Stimulated activated naive CD4-positive, alpha-beta T cell (primary cell): ENCODE results near the gene MYBPH.

Source experiments
- DNase-seq, 6 experiments: peaks; one replicate each; lab custom pipeline; 2025; lab: John Stamatoyannopoulos, UW

Gene MYBPH

GRCh38 chr1:203166192-203166940 lies 9.3 kb downstream of the MYBPH start:
- DNase-seq: no peak

GRCh38 chr1:203165800-203166161 lies 9.8 kb downstream of the MYBPH start:
- no peak for DNase-seq

GRCh38 chr1:203165101-203165799 lies 10.4 kb downstream of the MYBPH start:
- DNase-seq: no peak

GRCh38 chr1:203163891-203164635 lies 11.6 kb downstream of the MYBPH start:
- DNase-seq: no peak

- DNase-seq: no peak
Measured at GRCh38 chr1:203162403-203162802, 13.2 kb downstream of the MYBPH start.

GRCh38 chr1:203161703-203162102 lies 13.9 kb downstream of the MYBPH start:
- DNase-seq: no peak

GRCh38 chr1:203161175-203161574 lies 14.5 kb downstream of the MYBPH start:
- no peak for DNase-seq

- DNase-seq: no peak
Measured at GRCh38 chr1:203159844-203160243, 15.8 kb downstream of the MYBPH start.

GRCh38 chr1:203158960-203159665 lies 16.5 kb downstream of the MYBPH start:
- DNase-seq: no peak

DNA sequence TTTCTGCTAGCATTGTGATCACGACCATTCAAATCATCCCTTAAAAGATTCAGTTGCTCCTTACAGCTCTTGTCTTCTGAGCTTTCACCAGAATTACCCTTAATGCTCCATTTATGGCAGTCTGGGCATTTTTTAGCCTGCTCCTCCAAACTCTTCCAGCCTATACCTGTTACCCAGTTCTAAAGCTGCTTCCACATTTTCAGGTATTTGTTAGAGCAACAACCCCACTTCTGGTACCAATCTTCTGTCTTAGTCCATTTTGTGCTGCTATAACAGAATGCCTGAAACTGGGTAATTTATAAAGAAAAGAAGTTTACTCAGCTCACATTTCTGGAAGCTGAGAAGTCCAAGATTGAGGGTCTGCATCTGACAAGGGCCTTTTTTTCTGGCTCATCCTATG lies 17.2 kb downstream of the MYBPH start:
- DNase-seq: no peak

DNA sequence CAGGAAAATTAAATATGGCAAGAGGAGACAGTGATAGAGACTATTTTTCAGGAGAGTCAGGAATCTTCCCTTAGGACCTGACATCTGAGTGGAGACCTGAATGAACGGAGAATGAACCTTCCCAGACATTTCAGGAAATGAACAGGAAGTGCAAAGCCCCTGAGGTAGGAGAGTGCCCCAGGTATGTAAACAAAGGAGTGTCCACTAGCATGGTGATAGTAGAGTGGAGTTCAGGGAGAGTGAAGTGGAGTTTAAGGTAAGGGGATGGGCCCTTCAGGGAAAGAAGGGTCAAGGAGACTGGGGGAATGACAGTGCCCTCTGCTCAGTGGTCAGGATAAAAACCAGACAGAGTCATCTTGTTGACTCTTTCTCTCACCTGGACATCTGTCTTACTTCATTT lies 19.3 kb downstream of the MYBPH start:
- DNase-seq: no peak

- no peak for DNase-seq
Measured at GRCh38 chr1:203153989-203154821, 21.4 kb downstream of the MYBPH start.

- DNase-seq: no peak
Measured at GRCh38 chr1:203153051-203153988, 22.3 kb downstream of the MYBPH start.

DNA sequence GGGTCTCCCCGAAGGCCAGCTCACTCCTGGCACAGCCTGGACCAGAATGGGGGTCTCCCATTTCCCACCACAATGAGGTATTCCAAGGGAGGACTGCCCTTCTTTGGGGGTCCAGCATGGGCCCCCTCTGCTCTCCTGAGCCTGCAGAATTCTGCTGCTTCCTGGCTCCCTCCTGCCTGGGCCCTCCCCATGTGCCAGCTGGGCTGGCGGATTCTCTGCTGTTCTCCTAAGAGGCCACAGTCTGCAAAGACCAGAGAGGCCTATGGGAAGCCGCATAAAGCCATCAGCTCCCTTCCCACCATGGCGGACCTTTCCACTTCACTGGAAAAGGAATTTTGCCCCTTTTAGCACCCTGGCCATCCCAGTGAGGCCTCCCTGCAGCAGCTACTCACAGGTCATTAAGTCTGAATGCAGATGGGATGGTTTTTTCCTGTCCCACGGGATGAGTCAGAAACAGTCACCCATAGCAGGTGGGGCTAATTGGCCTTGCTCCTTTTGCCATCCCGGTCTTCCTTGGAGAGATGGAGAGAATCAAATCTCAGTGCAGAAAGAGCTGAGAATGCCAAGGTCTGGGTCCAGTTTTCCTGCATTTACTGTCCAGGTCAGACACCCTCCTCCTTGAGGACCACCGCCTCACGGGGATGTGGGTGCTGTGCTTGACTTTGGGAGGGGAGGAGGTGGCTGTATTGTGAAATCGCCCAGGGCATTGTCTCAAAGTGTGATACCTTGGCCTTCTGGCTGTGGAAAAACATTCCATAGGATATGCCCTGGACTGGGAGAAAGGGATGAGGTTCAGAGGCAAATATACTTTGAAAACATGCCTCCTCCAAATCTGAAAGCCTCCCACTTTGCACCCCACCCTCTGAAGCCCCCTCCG lies 23.2 kb downstream of the MYBPH start:
- DNase-seq: no peak

GRCh38 chr1:203151362-203152157 lies 24.1 kb downstream of the MYBPH start:
- DNase-seq: no peak

DNA sequence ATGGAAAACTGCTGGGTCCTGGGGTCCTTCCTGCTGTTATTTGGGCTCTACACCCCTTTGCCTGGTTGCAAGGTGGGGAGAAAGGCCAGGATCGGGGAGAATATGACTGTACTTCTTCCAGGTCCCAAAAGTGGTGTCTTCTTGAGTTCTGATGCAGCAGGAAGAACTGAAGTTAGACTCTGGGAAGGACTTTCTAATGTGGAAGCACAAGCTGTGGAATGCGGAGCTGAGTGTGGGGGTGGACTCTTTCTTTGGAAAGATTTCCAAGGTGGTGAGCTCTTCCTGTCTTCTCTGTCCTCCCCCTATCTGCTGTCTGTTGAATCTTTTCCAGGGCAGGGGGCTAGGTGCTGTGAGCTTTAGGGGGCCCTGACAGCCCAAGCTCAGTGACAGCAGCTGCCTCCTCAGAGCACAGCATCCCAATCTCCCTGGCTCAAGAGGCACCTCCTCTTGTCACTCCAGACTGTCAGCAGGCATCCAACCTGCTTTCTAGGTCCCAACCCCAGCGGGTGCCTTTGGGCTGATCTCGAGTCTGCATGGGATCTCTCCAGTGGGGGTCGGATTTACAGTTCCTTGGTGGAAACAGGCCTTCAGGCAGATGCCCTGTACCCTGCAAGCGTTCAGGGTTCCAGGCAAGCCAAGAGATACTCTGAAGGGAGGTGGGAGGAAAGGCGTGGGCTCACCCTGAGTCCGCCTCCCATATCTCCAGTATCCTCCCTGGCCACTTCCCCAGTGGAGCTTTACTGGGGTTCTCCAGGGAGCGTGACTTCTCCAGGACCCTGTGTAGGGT lies 24.9 kb downstream of the MYBPH start:
- no peak for DNase-seq

GRCh38 chr1:203149188-203149840 lies 26.3 kb downstream of the MYBPH start:
- DNase-seq: no peak
